ENCODE data around the gene ATP2B1. TPM values are rescaled to one million over a fixed set of nuclear protein-coding genes. Genes with fewer than 3 reads are reported as not detected.

ATP2B1 gene
- total RNA-seq, 3 donors from 2014 or later: 48.4 to 83.2 (median 60.2) TPM

DNA sequence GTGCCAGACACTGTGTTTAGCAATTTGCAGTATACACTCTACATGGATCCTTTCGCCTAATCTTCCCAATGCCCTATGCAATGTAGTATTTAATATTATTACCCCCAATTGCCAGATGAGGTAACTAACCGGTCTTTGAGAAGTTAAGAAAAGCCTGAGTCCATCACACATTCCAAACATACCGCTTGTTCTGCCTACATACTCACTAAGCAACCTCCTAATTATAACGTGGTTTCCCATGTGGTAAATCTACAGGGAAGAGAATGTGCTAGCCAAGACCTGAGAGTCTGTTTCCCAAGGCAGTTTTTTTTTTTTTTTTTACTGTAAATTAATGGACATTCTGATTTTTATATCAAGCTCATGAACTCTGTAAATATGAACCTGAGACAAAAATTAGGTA, 37.2 kb downstream of the ATP2B1 start:
- TF ChIP-seq, protein P1, sequence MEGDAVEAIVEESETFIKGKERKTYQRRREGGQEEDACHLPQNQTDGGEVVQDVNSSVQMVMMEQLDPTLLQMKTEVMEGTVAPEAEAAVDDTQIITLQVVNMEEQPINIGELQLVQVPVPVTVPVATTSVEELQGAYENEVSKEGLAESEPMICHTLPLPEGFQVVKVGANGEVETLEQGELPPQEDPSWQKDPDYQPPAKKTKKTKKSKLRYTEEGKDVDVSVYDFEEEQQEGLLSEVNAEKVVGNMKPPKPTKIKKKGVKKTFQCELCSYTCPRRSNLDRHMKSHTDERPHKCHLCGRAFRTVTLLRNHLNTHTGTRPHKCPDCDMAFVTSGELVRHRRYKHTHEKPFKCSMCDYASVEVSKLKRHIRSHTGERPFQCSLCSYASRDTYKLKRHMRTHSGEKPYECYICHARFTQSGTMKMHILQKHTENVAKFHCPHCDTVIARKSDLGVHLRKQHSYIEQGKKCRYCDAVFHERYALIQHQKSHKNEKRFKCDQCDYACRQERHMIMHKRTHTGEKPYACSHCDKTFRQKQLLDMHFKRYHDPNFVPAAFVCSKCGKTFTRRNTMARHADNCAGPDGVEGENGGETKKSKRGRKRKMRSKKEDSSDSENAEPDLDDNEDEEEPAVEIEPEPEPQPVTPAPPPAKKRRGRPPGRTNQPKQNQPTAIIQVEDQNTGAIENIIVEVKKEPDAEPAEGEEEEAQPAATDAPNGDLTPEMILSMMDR (IDR thresholded peaks at IDR 0.05): no peak
- no peak overlapping the region for H3K4me3 ChIP-seq
- DNase-seq: no peak
- intact Hi-C loops (cut with DNase I, micrococcal nuclease): no loop called here
- no peak for ATAC-seq
- H3K36me3 ChIP-seq (ENCODE audit: low read depth): no peaks in the 10 kb centered on the region
- H3K4me1 ChIP-seq (ENCODE audit: low read depth): no peaks in the 10 kb centered on the region
- H3K9me3 ChIP-seq: no peaks in the 10 kb centered on the region

DNA sequence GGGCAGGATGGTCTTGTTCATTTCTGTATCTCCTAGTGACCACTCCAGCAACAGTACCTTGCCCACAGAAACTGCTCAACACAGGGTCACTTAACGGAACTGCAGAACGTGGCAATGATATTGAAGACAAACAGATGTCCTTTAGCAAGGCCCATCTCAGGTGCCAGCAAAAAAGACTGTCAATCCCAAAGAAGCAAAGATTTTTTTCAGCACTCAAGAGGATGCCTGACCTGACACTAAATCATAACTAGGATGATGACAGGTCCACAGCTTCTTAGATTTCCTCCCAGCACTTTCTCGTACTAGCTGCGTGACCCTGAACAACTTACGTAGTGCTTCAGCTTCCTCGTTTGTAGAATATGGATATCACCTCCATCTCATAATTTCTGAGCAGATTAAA, 39.4 kb downstream of the ATP2B1 start:
- intact Hi-C loops (cut with DNase I, micrococcal nuclease): no loop called here
- no peak overlapping the region for H3K4me3 ChIP-seq
- peaks cover 6% of the 10 kb centered on the region for H3K4me1 ChIP-seq (ENCODE audit: low read depth)
- TF ChIP-seq, protein P1 (IDR thresholded peaks at IDR 0.05): no peak
- ATAC-seq (no peak), DNase-seq (no peak)
- no peaks in the 10 kb centered on the region for H3K36me3 ChIP-seq (ENCODE audit: low read depth)
- H3K9me3 ChIP-seq: no peaks in the 10 kb centered on the region

DNA sequence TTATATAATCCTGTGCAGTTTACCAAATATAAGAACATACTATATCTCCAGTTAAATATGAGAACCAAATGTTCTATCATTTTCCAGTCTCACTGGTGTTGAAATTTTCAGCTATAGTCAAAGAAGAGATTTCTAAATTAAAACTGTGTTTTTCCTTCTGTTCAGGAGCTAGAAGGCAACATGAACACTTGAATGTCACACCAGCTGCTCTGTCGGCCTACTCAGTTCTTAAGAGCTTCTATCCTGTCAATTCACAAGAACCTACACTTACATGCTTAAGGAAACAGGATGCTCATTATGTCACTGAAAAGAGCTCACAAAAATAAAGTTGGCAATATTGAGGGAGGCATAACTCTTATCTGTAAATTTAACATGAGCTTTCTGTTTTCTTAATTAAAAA, 43.1 kb downstream of the ATP2B1 start:
- intact Hi-C loops (cut with DNase I, micrococcal nuclease): no loop called here
- TF ChIP-seq, protein P1 (IDR thresholded peaks at IDR 0.05): no peak
- no peaks in the 10 kb centered on the region for H3K36me3 ChIP-seq (ENCODE audit: low read depth)
- no peak overlapping the region for H3K4me3 ChIP-seq
- H3K9me3 ChIP-seq: no peaks in the 10 kb centered on the region
- DNase-seq (no peak), ATAC-seq (no peak)
- peaks cover 21% of the 10 kb centered on the region for H3K4me1 ChIP-seq (ENCODE audit: low read depth)

GRCh38 chr12:89664441-89664840, 44.2 kb downstream of the ATP2B1 start:
- H3K4me3 ChIP-seq: no peak overlapping the region
- ATAC-seq: no peak
- no peak for DNase-seq
- TF ChIP-seq, protein P1 (IDR thresholded peaks at IDR 0.05): no peak
- peaks cover 21% of the 10 kb centered on the region for H3K4me1 ChIP-seq (ENCODE audit: low read depth)
- H3K9me3 ChIP-seq: no peaks in the 10 kb centered on the region
- intact Hi-C loops (cut with DNase I, micrococcal nuclease): no loop called here
- no peaks in the 10 kb centered on the region for H3K36me3 ChIP-seq (ENCODE audit: low read depth)

DNA sequence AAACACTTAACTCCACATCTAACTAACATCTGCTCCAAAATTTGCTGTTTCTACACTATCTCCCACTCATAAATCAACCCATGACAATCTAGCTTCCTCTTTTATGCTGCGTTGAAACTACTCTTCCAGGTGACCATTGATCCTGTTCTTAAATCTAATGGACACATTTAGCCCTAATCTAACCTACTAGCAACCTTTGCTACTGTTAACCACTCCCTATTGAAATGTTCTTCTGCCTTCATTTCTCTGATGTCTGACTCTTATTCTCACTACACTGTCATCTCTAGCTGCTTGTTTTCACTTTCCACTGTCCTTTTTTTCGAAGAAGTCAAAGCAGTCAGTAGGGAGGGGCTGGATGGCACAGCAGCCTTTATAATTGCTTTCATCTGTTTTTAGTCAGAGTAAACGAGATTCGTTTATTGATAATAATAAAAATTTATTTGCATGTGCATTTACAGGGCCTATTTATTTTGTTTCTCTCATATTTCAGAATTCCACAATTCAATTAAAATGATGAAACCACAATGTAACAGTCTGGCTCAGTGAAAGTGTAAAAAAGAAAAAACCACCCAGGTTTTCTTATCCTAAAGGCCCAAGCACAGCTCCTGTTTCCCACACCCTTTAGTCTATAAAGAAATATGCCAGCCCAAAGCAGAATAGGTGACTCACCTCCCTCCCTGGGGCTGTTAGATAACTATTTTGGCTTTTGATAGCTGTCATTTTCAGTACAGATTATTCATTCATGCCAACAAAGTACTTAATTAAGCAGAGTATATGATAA, 44.9 kb downstream of the ATP2B1 start:
- ATAC-seq: peak; percentile 51

More for the DNA sequence above, 44.9 kb downstream of the ATP2B1 start:
- intact Hi-C loops (cut with DNase I, micrococcal nuclease): no loop called here
- TF ChIP-seq, protein P1 (IDR thresholded peaks at IDR 0.05): no peak
- DNase-seq: no peak
- no peak overlapping the region for H3K4me3 ChIP-seq
- no peaks in the 10 kb centered on the region for H3K9me3 ChIP-seq
- H3K4me1 ChIP-seq (ENCODE audit: low read depth): peaks cover 21% of the 10 kb centered on the region
- H3K36me3 ChIP-seq (ENCODE audit: low read depth): no peaks in the 10 kb centered on the region
